Measurements from ENCODE around the gene ZNF620.

ZNF620 gene

DNA sequence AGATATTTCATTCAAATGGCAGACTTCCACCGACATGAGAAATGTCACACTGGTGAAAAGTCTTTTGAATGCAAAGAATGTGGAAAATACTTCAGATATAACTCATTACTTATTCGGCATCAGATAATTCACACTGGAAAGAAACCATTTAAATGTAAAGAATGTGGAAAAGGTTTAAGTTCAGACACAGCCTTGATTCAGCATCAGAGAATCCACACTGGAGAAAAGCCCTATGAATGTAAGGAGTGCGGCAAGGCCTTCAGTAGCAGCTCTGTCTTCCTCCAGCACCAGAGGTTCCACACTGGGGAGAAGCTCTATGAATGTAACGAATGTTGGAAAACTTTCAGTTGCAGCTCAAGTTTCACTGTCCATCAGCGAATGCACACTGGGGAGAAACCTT is 10.4 kb downstream of the ZNF620 start:
- no peak for DNase-seq (ENCODE audit: extremely low spot score)
- POLR2A ChIA-PET = interaction anchor here (1.2 kb wide), 1 partner anchor 8 kb away, joined by 6 read pairs; the partner anchor contains the start of gene ZNF621
- CTCF ChIA-PET = interaction anchor here (0.6 kb wide), 1 partner anchor 207 kb away, joined by 3 read pairs; no protein-coding TSS in a partner anchor
- TF ChIP-seq FOXA1 (IDR thresholded peaks at IDR 0.05) (no peak), FOXM1 (IDR thresholded peaks at IDR 0.05; ENCODE audit: borderline replicate concordance) (no peak), ZNF384 (IDR thresholded peaks at IDR 0.05) (no peak), LEF1 (IDR thresholded peaks at IDR 0.05; ENCODE audit: borderline replicate concordance) (no peak), SUZ12 (IDR thresholded peaks at IDR 0.05) (no peak), ARNT (IDR thresholded peaks at IDR 0.05) (no peak), BHLHE40 (IDR thresholded peaks at IDR 0.05; ENCODE audit: borderline replicate concordance) (no peak), NFRKB (IDR thresholded peaks at IDR 0.05) (no peak), SP1 (IDR thresholded peaks at IDR 0.05) (no peak), ELF4 (IDR thresholded peaks at IDR 0.05) (no peak), FOXK2 (IDR thresholded peaks at IDR 0.05) (no peak), L3MBTL2 (conservative IDR thresholded peaks at IDR 0.05) (no peak), TARDBP (IDR thresholded peaks at IDR 0.05) (no peak)
- TF ChIP-seq, protein P1, sequence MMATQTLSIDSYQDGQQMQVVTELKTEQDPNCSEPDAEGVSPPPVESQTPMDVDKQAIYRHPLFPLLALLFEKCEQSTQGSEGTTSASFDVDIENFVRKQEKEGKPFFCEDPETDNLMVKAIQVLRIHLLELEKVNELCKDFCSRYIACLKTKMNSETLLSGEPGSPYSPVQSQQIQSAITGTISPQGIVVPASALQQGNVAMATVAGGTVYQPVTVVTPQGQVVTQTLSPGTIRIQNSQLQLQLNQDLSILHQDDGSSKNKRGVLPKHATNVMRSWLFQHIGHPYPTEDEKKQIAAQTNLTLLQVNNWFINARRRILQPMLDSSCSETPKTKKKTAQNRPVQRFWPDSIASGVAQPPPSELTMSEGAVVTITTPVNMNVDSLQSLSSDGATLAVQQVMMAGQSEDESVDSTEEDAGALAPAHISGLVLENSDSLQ (IDR thresholded peaks at IDR 0.05) = no peak

DNA sequence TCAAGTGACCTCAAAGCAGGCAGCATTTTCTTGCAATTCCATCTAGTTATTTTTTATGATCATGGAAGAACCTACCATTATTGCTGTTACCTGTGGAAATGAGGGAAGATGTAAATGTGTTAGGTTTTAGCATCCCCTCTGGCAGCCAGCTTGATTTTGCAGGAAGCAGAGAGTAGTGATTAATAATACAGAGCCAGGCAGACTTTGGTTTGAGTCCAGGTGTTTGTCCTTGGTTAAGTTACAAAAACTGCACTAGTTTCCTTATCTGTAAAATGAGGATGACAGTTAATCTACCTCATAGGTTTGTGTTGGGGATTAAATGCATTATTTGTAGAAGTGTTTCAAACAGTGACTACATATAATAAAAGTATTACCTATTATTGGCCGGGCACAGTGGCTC is 12.2 kb downstream of the ZNF620 start:
- POLR2A ChIA-PET = no interaction called here
- TF ChIP-seq BHLHE40 (IDR thresholded peaks at IDR 0.05; ENCODE audit: borderline replicate concordance) = no peak
- no peak for TF ChIP-seq SP1 (IDR thresholded peaks at IDR 0.05)
- TF ChIP-seq FOXM1 (IDR thresholded peaks at IDR 0.05; ENCODE audit: borderline replicate concordance) = no peak
- no peak for TF ChIP-seq ELF4 (IDR thresholded peaks at IDR 0.05)
- no peak for TF ChIP-seq FOXA1 (IDR thresholded peaks at IDR 0.05)
- no peak for TF ChIP-seq TARDBP (IDR thresholded peaks at IDR 0.05)
- no peak for TF ChIP-seq ZNF384 (IDR thresholded peaks at IDR 0.05)
- TF ChIP-seq NFRKB (IDR thresholded peaks at IDR 0.05) = no peak
- no peak for TF ChIP-seq ARNT (IDR thresholded peaks at IDR 0.05)
- no peak for TF ChIP-seq L3MBTL2 (conservative IDR thresholded peaks at IDR 0.05)
- TF ChIP-seq SUZ12 (IDR thresholded peaks at IDR 0.05) = no peak
- TF ChIP-seq, protein P1 (IDR thresholded peaks at IDR 0.05) = no peak
- no peak for TF ChIP-seq HDGF (IDR thresholded peaks at IDR 0.05; ENCODE audit: borderline replicate concordance)
- no peak for TF ChIP-seq FOXK2 (IDR thresholded peaks at IDR 0.05)
- TF ChIP-seq CTBP1 (IDR thresholded peaks at IDR 0.05; ENCODE audit: borderline replicate concordance) = no peak
- TF ChIP-seq LEF1 (IDR thresholded peaks at IDR 0.05; ENCODE audit: borderline replicate concordance) = no peak
- CTCF ChIA-PET = no interaction called here
- DNase-seq (ENCODE audit: extremely low spot score) = no peak

DNA sequence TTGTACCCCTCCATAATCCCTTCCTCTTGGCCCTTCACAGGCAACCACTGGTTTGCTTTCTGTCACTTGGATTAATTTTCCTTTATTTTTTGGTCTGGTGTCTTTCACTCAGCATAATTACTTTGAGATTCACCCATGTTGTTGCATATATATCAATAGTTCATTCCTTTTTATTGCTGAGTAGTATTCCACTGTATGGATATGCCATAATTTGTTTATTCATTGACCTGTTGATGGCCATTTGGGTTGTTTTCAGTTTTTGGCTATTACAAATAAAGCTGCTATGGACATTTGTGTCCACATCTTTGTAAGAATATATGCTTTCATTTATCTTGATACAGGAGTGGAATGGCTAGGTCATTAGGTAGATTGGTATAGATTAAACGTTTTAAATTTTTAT is 13.0 kb downstream of the ZNF620 start:
- POLR2A ChIA-PET = no interaction called here
- CTCF ChIA-PET = no interaction called here
- DNase-seq (ENCODE audit: extremely low spot score) = no peak
- no peak for TF ChIP-seq SP1 (IDR thresholded peaks at IDR 0.05)
- no peak for TF ChIP-seq FOXK2 (IDR thresholded peaks at IDR 0.05)
- TF ChIP-seq NFRKB (IDR thresholded peaks at IDR 0.05) = no peak
- no peak for TF ChIP-seq ZNF384 (IDR thresholded peaks at IDR 0.05)
- TF ChIP-seq FOXA1 (IDR thresholded peaks at IDR 0.05) = no peak
- TF ChIP-seq ARNT (IDR thresholded peaks at IDR 0.05) = no peak
- TF ChIP-seq LEF1 (IDR thresholded peaks at IDR 0.05; ENCODE audit: borderline replicate concordance) = no peak
- no peak for TF ChIP-seq SUZ12 (IDR thresholded peaks at IDR 0.05)
- TF ChIP-seq FOXM1 (IDR thresholded peaks at IDR 0.05; ENCODE audit: borderline replicate concordance) = no peak
- no peak for TF ChIP-seq ELF4 (IDR thresholded peaks at IDR 0.05)
- no peak for TF ChIP-seq BHLHE40 (IDR thresholded peaks at IDR 0.05; ENCODE audit: borderline replicate concordance)
- TF ChIP-seq, protein P1 (IDR thresholded peaks at IDR 0.05) = no peak
- no peak for TF ChIP-seq HDGF (IDR thresholded peaks at IDR 0.05; ENCODE audit: borderline replicate concordance)
- TF ChIP-seq CTBP1 (IDR thresholded peaks at IDR 0.05; ENCODE audit: borderline replicate concordance) = no peak
- TF ChIP-seq TARDBP (IDR thresholded peaks at IDR 0.05) = no peak
- no peak for TF ChIP-seq L3MBTL2 (conservative IDR thresholded peaks at IDR 0.05)

DNA sequence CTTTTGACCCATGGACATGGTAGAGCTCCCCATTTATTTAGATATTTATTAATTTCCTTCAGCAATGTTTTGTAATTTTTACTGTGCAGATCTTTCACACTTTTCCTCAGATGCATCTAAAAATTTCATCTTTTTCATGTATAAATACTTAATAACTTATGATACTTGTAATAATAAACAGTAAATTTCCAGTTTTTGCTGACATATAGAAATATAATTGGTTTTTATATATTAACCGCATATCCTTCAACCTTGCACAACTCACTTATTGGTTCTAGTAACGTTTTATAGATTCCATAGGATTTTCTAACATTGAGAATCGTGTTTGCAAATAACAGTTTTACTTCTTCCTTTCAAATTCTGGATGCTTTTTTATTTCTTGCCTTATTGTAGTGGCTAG is 15.4 kb downstream of the ZNF620 start:
- TF ChIP-seq BHLHE40 (IDR thresholded peaks at IDR 0.05; ENCODE audit: borderline replicate concordance) (no peak), L3MBTL2 (conservative IDR thresholded peaks at IDR 0.05) (no peak), FOXM1 (IDR thresholded peaks at IDR 0.05; ENCODE audit: borderline replicate concordance) (no peak), LEF1 (IDR thresholded peaks at IDR 0.05; ENCODE audit: borderline replicate concordance) (no peak), ARNT (IDR thresholded peaks at IDR 0.05) (no peak), HDGF (IDR thresholded peaks at IDR 0.05; ENCODE audit: borderline replicate concordance) (no peak), SP1 (IDR thresholded peaks at IDR 0.05) (no peak), FOXK2 (IDR thresholded peaks at IDR 0.05) (no peak), TARDBP (IDR thresholded peaks at IDR 0.05) (no peak), NFRKB (IDR thresholded peaks at IDR 0.05) (no peak), FOXA1 (IDR thresholded peaks at IDR 0.05) (no peak), ELF4 (IDR thresholded peaks at IDR 0.05) (no peak), CTBP1 (IDR thresholded peaks at IDR 0.05; ENCODE audit: borderline replicate concordance) (no peak), ZNF384 (IDR thresholded peaks at IDR 0.05) (no peak), SUZ12 (IDR thresholded peaks at IDR 0.05) (no peak)
- TF ChIP-seq, protein P1 (IDR thresholded peaks at IDR 0.05) = no peak
- ChIA-PET CTCF (no interaction called here), POLR2A (interaction anchor here (1.3 kb wide), 1 partner anchor 15 kb away, joined by 4 read pairs; the partner anchor contains the start of gene ZNF620)
- DNase-seq (ENCODE audit: extremely low spot score) = no peak

DNA sequence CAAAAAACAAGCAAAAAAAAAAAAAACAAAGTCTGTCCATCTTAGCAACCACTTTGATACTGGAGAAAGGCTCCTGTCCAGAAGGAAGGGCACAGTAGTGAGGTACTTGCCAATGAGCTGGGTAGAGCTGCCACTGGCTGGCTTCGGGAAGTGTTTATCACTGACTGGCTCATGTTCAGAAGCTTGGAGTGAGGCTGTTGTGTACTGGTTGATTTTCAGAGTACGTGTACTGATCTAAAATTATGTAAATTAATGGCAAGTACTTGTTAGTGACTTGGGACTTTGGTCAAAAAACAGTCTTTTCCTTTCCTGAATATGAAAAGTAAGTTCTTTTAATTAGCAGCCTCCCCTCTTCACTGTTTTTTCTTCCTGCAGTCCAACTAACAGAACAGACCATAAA is 17.9 kb downstream of the ZNF620 start:
- DNase-seq (ENCODE audit: extremely low spot score) = no peak
- POLR2A ChIA-PET = interaction anchor here (1.0 to 3.2 kb wide), 9 partner anchors 7 to 71 kb away, joined by 4 to 36 read pairs (median 6); partner anchors contain the start of genes RPL14, ZNF619 and ZNF620
- CTCF ChIA-PET = interaction anchor here (0.9 kb wide), 1 partner anchor 18 kb away, joined by 4 read pairs; the partner anchor contains the start of gene ZNF620

More for the DNA sequence above, 17.9 kb downstream of the ZNF620 start:
- TF ChIP-seq, protein P1 (IDR thresholded peaks at IDR 0.05) = no peak
- TF ChIP-seq ARNT (IDR thresholded peaks at IDR 0.05) (no peak), BHLHE40 (IDR thresholded peaks at IDR 0.05; ENCODE audit: borderline replicate concordance) (no peak), FOXM1 (IDR thresholded peaks at IDR 0.05; ENCODE audit: borderline replicate concordance) (no peak), HDGF (IDR thresholded peaks at IDR 0.05; ENCODE audit: borderline replicate concordance) (no peak), TARDBP (IDR thresholded peaks at IDR 0.05) (no peak), SP1 (IDR thresholded peaks at IDR 0.05) (no peak), ELF4 (IDR thresholded peaks at IDR 0.05) (no peak), NFRKB (IDR thresholded peaks at IDR 0.05) (no peak), FOXA1 (IDR thresholded peaks at IDR 0.05) (no peak)
